H9 (cell line): ENCODE measurements around the gene PASD1. TPM values are rescaled to one million over a fixed set of nuclear protein-coding genes. Genes with fewer than 3 reads are reported as not detected.

Experiments
- DNase-seq: peaks from one replicate; pipeline ENCODE4 v3.0.0-alpha.2; 2017
- H2AFZ ChIP-seq: one replicate; pipeline ENCODE4 v1.6.1; 2013; ENCODE audit warnings: mild to moderate bottlenecking, low read length, control low read depth, moderate library complexity
- H2AK5ac ChIP-seq: 2 replicates; pipeline ENCODE4 v1.6.1; 2013; ENCODE audit warnings: low read length, control low read depth, mixed read lengths; ENCODE audit not compliant: insufficient read length
- H2BK120ac ChIP-seq: one replicate; pipeline ENCODE4 v1.6.1; 2013; ENCODE audit warnings: low read depth, mild to moderate bottlenecking, low read length, control low read depth, inconsistent platforms; ENCODE audit not compliant: poor library complexity, severe bottlenecking
- H2BK12ac ChIP-seq: 2 replicates; pipeline ENCODE4 v1.6.1; 2013; ENCODE audit warnings: low read length, control low read depth, mixed read lengths, low read depth; ENCODE audit not compliant: insufficient read length
- H2BK15ac ChIP-seq: 2 replicates; pipeline ENCODE4 v1.6.1; 2013; ENCODE audit warnings: low read depth, low read length, control low read depth
- H2BK20ac ChIP-seq: one replicate; pipeline ENCODE4 v1.6.1; 2013; ENCODE audit warnings: low read depth, mild to moderate bottlenecking, low read length, control low read depth, inconsistent platforms; ENCODE audit not compliant: poor library complexity, severe bottlenecking
- H2BK5ac ChIP-seq: 2 replicates; pipeline ENCODE4 v1.6.1; 2013; ENCODE audit warnings: low read length, control low read depth, mixed read lengths; ENCODE audit not compliant: insufficient read length
- H3K14ac ChIP-seq: 2 replicates; pipeline ENCODE4 v1.6.1; 2013; ENCODE audit warnings: low read length, control low read depth; ENCODE audit not compliant: insufficient read depth
- H3K18ac ChIP-seq: 2 replicates; pipeline ENCODE4 v1.6.1; 2013; ENCODE audit warnings: low read depth, mild to moderate bottlenecking, mixed read lengths, low read length, control low read depth; ENCODE audit not compliant: insufficient read length
- H3K23ac ChIP-seq: 2 replicates; pipeline ENCODE4 v1.6.1; 2013; ENCODE audit warnings: low read length, control low read depth, mixed read lengths, low read depth; ENCODE audit not compliant: insufficient read length
- H3K23me2 ChIP-seq: 2 replicates; pipeline ENCODE4 v1.6.1; 2013; ENCODE audit warnings: low read depth, mild to moderate bottlenecking, mixed read lengths, low read length, control low read depth; ENCODE audit not compliant: insufficient read length, poor library complexity, severe bottlenecking
- H3K27ac ChIP-seq: 2 replicates; pipeline ENCODE4 v1.5.1; 2013; ENCODE audit warnings: low read length, control low read depth, mixed read lengths, low read depth; ENCODE audit not compliant: insufficient read length
- H3K27me3 ChIP-seq: 2 replicates; pipeline ENCODE4 v1.6.1; 2013; ENCODE audit warnings: low read length, control low read depth, inconsistent platforms; ENCODE audit not compliant: insufficient read depth
- H3K4ac ChIP-seq: 2 replicates; pipeline ENCODE4 v1.6.1; 2013; ENCODE audit warnings: low read depth, mild to moderate bottlenecking, control low read depth, inconsistent platforms, low read length, moderate library complexity
- H3K4me1 ChIP-seq: 2 replicates; pipeline ENCODE4 v1.6.1; 2013; ENCODE audit warnings: low read length, control low read depth, inconsistent platforms; ENCODE audit not compliant: insufficient read depth
- H3K4me2 ChIP-seq: 2 replicates; pipeline ENCODE4 v1.6.1; 2013; ENCODE audit warnings: low read length, control low read depth, mixed read lengths; ENCODE audit not compliant: insufficient read length, insufficient read depth
- H3K56ac ChIP-seq: 2 replicates; pipeline ENCODE4 v1.6.1; 2013; ENCODE audit warnings: low read depth, mild to moderate bottlenecking, mixed read lengths, low read length, control low read depth; ENCODE audit not compliant: insufficient read length
- H3K79me1 ChIP-seq: 2 replicates; pipeline ENCODE4 v1.6.1; 2013; ENCODE audit warnings: low read depth, mild to moderate bottlenecking, moderate library complexity, low read length, control low read depth, inconsistent platforms; ENCODE audit not compliant: insufficient read depth, poor library complexity, severe bottlenecking
- H3K79me2 ChIP-seq: 2 replicates; pipeline ENCODE4 v1.6.1; 2013; ENCODE audit warnings: low read length, control low read depth, inconsistent platforms; ENCODE audit not compliant: insufficient read depth
- H3K9ac ChIP-seq: 2 replicates; pipeline ENCODE4 v1.6.1; 2013; ENCODE audit warnings: low read length, control low read depth, mixed read lengths; ENCODE audit not compliant: insufficient read length; ENCODE audit errors: extremely low read depth
- H3K9me3 ChIP-seq: one replicate; pipeline ENCODE4 v1.6.1; 2013; ENCODE audit warnings: low read depth, low read length, inconsistent platforms; ENCODE audit not compliant: control insufficient read depth
- H3T11ph ChIP-seq: one replicate; pipeline ENCODE4 v1.6.1; 2013; ENCODE audit warnings: mild to moderate bottlenecking, low read length, control low read depth, inconsistent platforms
- H4K20me1 ChIP-seq: one replicate; pipeline ENCODE4 v1.6.1; 2013; ENCODE audit not compliant: control insufficient read depth, insufficient read length, insufficient read depth
- H4K5ac ChIP-seq: 2 replicates; pipeline ENCODE4 v1.6.1; 2013; ENCODE audit warnings: low read depth, mild to moderate bottlenecking, mixed read lengths, low read length, control low read depth; ENCODE audit not compliant: insufficient read length
- H4K8ac ChIP-seq: replicated peaks from 2 replicates; pipeline ENCODE4 v1.6.1; 2013; ENCODE audit warnings: low read length, control low read depth, mixed read lengths, low read depth; ENCODE audit not compliant: insufficient read length
- H4K91ac ChIP-seq: 2 replicates; pipeline ENCODE4 v1.6.1; 2013; ENCODE audit warnings: low read depth, mild to moderate bottlenecking, moderate library complexity, mixed read lengths, low read length, control low read depth; ENCODE audit not compliant: insufficient read length
- H3K27ac Mint-ChIP-seq, 3 experiments: 2 replicates in 2 of 3; 3 replicates in 1 of 3; pipeline ENCODE4 v1.8.0; 2020 to 2021; ENCODE audit warnings: mixed read lengths in 3 of 3, mild to moderate bottlenecking in 1 of 3, moderate library complexity in 1 of 3
- H3K27me3 Mint-ChIP-seq: 2 replicates; pipeline ENCODE4 v1.8.0; 2021; ENCODE audit warnings: low read depth, mild to moderate bottlenecking, moderate library complexity, mixed read lengths
- H3K36me3 Mint-ChIP-seq, 3 experiments: 2 replicates in 2 of 3; 3 replicates in 1 of 3; pipeline ENCODE4 v1.8.0; 2020 to 2021; ENCODE audit warnings: low read depth in 3 of 3, mixed read lengths in 3 of 3; ENCODE audit not compliant: insufficient read depth in 1 of 3
- H3K4me1 Mint-ChIP-seq, 2 experiments: 2 replicates each; pipeline ENCODE4 v1.8.0; 2020; ENCODE audit warnings: mixed read lengths in 2 of 2
- H3K4me3 Mint-ChIP-seq, 2 experiments: 2 replicates in 1 of 2; 3 replicates in 1 of 2; pipeline ENCODE4 v1.8.0; 2020 to 2021; ENCODE audit warnings: mild to moderate bottlenecking in 2 of 2, mixed read lengths in 2 of 2, moderate library complexity in 1 of 2
- H3K9me3 Mint-ChIP-seq, 2 experiments: 2 replicates in 1 of 2; 3 replicates in 1 of 2; pipeline ENCODE4 v1.8.0; 2020; ENCODE audit warnings: mild to moderate bottlenecking in 2 of 2, mixed read lengths in 2 of 2, moderate library complexity in 1 of 2
- CTCF ChIP-seq: fragments of 200-600 bp; sonication (generic); conservative IDR thresholded peaks from 3 replicates; pipeline ENCODE4 v1.8.0; 2021; ENCODE audit warnings: antibody characterized with exemption, mild to moderate bottlenecking
- WGBS: extraction: QIAGEN DNeasy Blood & Tissue Kit; methylation state at CpG from one replicate; pipeline ENCODE4 v1.1.7; 2013; ENCODE audit warnings: missing lambda C conversion rate, low lambda C conversion rate, mixed read lengths; ENCODE audit not compliant: insufficient read length; ENCODE audit errors: extremely low coverage; 5-methylcytosine and 5-hydroxymethylcytosine counted together
- total RNA-seq: library from RNA; stranded (reverse); gene quantifications from 2 replicates; pipeline ENCODE4 v1.2.1, GENCODE V29; 2021

PASD1 gene
- total RNA-seq, 1 experiment from 2014 or later = not detected

GRCh38 chrX:151710457-151710856 lies 147.0 kb downstream of the PASD1 start:
- no peaks in the 10 kb centered on the region for H3K27me3 ChIP-seq
- no peak overlapping the region for H3K23ac ChIP-seq
- H3K9ac ChIP-seq = no peak overlapping the region
- peaks cover 8% of the 10 kb centered on the region for H3K27me3 Mint-ChIP-seq
- no peaks in the 10 kb centered on the region for H3K79me2 ChIP-seq
- H4K20me1 ChIP-seq = no peaks in the 10 kb centered on the region
- no peak overlapping the region for H3K27ac ChIP-seq
- H3K14ac ChIP-seq = no peak overlapping the region
- H3K18ac ChIP-seq = no peak overlapping the region
- H2BK120ac ChIP-seq = no peak overlapping the region
- H3K79me1 ChIP-seq = no peaks in the 10 kb centered on the region
- H3K23me2 ChIP-seq = no peaks in the 10 kb centered on the region
- no peak overlapping the region for H4K5ac ChIP-seq
- H3K36me3 Mint-ChIP-seq = peaks cover 0 to 2% (median 0%) of the 10 kb centered on the region in 3 experiments; a peak in 2 of 7 replicates
- H3K4me1 Mint-ChIP-seq = peaks cover 13 to 19% of the 10 kb centered on the region in 2 experiments
- no peak overlapping the region for H2AK5ac ChIP-seq
- H2BK15ac ChIP-seq = no peak overlapping the region
- H4K91ac ChIP-seq = no peak overlapping the region
- no peak overlapping the region for H3K27ac Mint-ChIP-seq
- no peak overlapping the region for H3K4me2 ChIP-seq
- no peak overlapping the region for H2BK12ac ChIP-seq
- no peak for TF ChIP-seq CTCF
- H2BK5ac ChIP-seq = no peak overlapping the region
- H4K8ac ChIP-seq = no peak overlapping the region
- no CpG with 5 or more reads among the region's 2 CpGs for WGBS
- peaks cover 36 to 50% of the 10 kb centered on the region in 2 experiments for H3K9me3 Mint-ChIP-seq
- H3K4me1 ChIP-seq = no peaks in the 10 kb centered on the region; the same call in 1 of the 2 replicates
- no peak for DNase-seq
- no peak overlapping the region for H3K4ac ChIP-seq
- no peak overlapping the region for H3K56ac ChIP-seq
- H3T11ph ChIP-seq = no peak overlapping the region
- no peak overlapping the region for H2BK20ac ChIP-seq
- H3K9me3 ChIP-seq = peaks cover 50% of the 10 kb centered on the region
- no peak overlapping the region for H2AFZ ChIP-seq
- H3K4me3 Mint-ChIP-seq = no peak overlapping the region
